SW480 (cell line): ENCODE results near the gene DAW1.

ENCODE experiments used
- DNase-seq: peaks from one replicate; pipeline ENCODE4 v3.0.0-alpha.2; 2016; ENCODE audit warnings: low spot score

DAW1 gene

DNA sequence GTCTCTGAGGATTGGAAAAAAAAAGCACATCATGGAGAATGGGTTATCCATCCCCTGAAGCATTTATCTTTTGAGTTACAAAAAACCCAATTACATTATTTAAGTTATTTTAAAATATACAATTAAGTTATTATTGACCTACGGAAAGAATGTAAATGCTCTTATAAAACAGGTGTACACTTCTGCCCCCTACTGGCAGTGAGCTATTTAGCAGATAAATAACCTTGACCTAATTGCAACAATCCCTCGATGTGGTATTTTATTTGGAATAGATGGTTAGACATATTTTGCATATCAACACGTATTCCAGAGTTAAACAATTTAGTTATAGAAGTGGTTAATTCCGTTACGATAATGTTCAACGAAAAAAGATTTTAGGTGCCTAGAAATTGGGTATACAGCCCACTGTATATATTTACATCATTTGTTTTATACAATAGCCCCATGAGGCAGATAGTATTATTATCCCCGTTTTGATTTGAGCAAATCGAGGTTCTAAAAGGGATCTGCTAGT is 9.1 kb upstream of the DAW1 start:
- peak; percentile 29 for DNase-seq

DNA sequence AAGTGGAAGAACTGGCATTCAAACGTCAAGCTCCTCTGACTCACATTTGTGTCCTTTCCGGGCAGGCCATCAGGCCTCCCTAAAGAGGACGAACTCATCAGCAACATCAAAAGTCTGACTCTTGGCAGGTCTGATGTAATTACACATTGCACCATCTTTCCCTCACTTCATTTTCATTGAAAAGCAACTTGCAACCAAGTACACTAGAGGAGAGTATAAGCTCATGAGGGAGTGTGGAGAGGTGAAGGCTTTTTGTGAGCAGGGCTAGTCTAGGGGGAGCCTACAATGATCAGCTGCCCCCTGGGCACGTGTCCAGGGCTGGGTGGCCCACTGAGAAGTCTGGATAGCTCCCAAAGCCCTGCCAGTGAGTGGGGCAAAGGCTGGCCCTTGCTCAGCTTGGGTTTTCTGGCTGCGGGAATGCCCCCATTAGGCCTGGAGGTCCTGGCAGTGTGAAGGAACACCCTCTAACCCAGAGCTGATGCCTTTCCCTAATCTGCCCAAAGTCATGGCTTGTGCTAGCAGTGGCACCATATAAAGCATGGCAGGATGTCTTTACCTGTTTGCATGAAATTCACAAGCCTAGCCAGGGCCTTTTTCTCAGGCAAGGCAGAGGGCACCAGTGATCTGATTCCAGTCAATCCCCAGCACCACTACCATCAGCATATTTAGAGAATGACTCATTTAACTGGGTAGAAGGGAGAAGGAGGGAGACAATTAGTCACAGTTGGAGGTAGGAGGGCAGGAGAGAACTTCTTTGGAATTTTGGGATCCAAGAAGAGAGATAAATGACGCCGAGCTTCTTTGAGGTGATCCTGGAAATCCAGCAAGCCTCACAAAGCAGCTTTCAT is 8.5 kb upstream of the DAW1 start:
- DNase-seq: peak; percentile 76

DNA sequence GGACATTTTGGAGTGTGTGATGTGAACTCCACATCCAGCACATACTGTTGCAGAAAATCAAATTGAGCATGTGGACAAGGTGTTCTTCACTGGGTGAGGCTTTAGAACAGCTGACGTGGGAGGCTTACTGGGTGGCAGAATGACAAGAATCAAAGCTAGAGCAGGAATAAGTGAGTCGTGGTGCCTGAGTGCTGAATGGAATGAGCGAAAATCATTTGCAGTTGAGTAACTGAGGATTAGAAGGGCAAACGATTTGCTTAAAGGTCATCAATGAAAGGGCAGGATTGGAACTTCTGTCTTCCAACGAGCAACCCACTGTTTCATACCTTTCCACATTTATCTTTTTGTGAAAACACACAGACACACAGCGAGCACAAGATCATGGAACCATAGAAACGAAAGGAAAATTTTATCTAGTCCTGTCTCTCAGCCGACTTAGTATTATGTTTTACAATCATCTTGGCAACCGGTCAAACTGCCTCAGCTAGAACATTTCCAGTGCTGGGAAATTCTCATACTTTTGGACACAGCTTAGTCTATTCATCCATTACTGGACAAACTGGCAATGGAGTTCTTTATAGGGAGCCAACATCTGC is 7.2 kb upstream of the DAW1 start:
- no peak for DNase-seq

- DNase-seq: no peak
Observed at GRCh38 chr2:227865291-227865690, 6.1 kb upstream of the DAW1 start.

DNA sequence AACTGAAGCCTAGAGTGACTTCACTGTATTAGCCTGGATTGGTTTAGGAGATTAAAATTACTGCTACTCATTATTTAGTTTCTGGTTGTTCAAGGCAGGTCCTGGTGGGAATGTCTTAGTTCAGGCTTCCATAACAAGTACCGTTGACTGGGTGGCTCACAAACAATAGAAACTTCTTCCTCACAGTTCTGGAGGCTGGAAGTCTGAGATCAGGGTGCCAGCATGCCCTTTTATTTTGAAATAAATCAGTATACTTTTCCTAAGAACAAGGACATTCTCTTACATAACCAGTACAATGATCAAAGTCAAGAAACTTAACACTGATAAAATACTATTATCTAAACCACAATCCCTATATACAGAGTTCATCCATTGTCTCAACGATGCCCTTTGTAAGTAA is 4.0 kb upstream of the DAW1 start:
- DNase-seq: no peak

- no peak for DNase-seq
Observed at GRCh38 chr2:227870710-227871374, 589 bp upstream of the DAW1 start.

DNA sequence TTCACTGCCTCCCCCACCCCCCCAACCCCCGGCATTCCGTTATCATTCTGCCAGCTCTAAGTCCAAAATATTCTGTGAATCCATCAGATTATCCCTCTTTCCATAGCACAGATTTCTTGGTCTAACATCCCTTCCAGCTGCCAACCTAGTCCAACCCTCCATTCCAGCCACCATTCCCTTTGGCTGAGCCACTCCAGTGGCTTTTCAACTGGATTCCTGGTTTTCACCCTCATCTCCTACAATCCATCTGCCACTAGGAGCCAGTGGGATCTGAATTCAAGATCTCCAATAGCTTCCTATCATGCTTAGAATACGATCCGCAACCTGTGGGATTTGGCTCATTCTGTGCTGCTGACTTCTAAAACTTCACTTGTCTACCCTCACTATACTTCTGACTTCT is 1.2 kb downstream of the DAW1 start:
- no peak for DNase-seq

- DNase-seq: no peak
Observed at GRCh38 chr2:227876300-227876801, 4.9 kb downstream of the DAW1 start.

- no peak for DNase-seq
Observed at GRCh38 chr2:227877421-227878310, 6.2 kb downstream of the DAW1 start.

- no peak for DNase-seq
Observed at GRCh38 chr2:227880460-227880859, 9.0 kb downstream of the DAW1 start.

GRCh38 chr2:227881866-227882517 is 10.6 kb downstream of the DAW1 start:
- no peak for DNase-seq

- DNase-seq: peak; percentile 52
Observed at GRCh38 chr2:227884511-227884947, 13.1 kb downstream of the DAW1 start.

GRCh38 chr2:227886149-227886548 is 14.7 kb downstream of the DAW1 start:
- no peak for DNase-seq

DNA sequence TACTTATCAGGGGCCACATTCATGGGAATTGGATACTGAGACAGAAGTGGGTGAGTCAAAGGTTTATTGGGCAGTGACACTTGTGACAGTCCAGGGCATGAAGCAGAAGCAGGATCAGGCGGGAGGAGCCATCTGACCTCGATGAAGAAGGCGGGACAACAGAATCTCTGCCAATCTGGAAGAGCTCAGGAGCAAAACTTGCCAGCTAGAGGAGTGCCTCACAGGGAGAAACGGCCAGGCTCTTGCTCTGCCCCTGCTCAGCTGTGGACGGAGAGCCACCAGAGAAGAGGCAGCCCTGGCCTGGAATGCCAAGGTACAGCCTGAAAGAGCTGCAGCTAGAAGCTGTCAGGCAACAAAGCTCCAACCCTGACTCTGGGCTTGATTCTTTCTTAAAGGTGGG is 16.9 kb downstream of the DAW1 start:
- no peak for DNase-seq

GRCh38 chr2:227889336-227889735 is 17.9 kb downstream of the DAW1 start:
- DNase-seq: no peak

DNA sequence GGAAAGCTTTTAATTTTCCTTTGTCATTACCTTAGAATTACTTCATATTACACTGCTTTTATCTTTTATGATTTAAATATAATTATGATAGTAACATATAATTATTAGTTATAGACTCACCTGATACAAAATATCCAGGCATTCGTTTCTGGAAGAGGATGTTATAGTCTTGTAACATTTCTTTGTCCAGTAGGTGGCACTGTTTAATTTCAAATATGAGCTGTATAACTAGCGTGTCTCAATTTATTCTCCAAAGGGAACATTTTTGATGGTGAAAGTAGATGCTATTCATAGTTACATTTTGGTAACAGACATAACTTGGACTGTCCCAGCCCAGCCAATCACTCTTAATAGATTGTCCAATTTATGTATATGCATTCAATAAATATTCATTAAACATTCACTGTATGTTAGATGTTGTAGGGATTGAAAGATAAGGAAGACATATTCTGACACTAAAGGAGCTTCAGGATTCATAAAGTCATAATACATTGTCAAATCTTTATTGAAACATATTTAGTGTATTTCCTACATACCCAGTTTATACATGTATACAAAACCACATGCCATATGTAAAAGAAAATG is 19.2 kb downstream of the DAW1 start:
- peak; percentile 39 for DNase-seq

GRCh38 chr2:227891673-227892072 is 20.2 kb downstream of the DAW1 start:
- no peak for DNase-seq

- DNase-seq: no peak
Observed at GRCh38 chr2:227903381-227903780, 31.9 kb downstream of the DAW1 start.

DNA sequence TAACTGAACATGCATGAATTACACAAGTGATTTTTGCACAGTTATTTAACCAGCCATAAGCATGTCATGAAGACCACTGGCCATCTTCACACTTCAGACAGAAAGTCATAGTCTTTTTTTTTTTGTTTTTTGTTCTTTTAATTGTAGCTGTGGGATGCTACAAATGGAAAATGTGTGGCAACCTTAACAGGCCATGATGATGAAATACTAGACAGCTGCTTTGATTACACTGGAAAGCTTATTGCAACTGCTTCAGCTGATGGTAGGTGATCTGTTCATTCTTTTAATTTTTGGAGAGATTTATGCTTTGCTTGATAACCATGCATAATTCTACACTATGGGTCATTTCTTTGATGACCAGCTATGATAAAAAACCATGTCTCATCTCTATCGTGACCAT is 35.6 kb downstream of the DAW1 start:
- DNase-seq: no peak

DNA sequence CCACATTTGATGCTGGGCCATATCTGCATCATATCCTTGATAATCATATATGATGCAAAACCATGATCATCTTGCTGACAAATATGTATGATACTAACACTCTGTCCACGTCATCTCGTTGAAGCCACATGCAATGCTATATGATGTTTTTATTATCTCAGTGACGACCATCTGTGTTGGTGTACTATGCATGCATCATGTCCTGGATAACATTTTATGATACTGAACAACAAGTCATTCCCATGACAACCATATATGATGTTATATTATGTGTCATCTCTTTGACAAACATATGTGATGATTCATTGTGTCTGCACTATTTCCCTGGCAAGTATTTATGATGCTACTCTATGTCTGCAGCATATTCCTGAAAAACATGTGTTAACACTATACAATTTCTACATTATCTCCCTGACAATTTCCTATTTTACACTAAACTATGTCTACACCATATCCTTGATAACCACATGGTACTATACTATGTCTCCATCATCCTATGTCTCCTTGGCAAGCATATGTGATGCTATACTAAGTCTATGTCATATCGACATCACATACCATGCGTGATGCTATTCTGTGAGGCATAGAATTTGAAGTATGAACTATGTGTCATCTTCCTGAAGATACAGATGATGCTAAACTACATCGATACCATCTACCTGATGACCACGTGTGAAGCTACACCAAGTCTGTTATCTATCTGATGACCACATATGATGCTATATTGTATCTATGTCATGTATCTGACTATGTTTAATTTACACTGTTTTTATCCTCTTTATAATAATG is 37.0 kb downstream of the DAW1 start:
- DNase-seq: no peak
